GM18861 (cell line): Measurements from ENCODE around the gene LSG1.
"Not testable (repeated sequence)": the region's sequence is repeated elsewhere in the genome, so short reads cannot be mapped to it uniquely, and the experiment has no call there.

ENCODE experiments used
- ATAC-seq: cut with Tn5 transposase; IDR thresholded peaks from one replicate; pipeline ENCODE4 v1.9.1; 2021; ENCODE audit not compliant: unreplicated experiment

The LSG1 gene

GRCh38 chr3:194658477-194659242, 13.3 kb downstream of the LSG1 start:
- ATAC-seq = no peak

GRCh38 chr3:194657439-194657838, 14.6 kb downstream of the LSG1 start:
- ATAC-seq = no peak

- peak; percentile 81 for ATAC-seq
Measured at GRCh38 chr3:194654443-194654842, 17.5 kb downstream of the LSG1 start.

- no peak for ATAC-seq
Measured at GRCh38 chr3:194647747-194648146, 24.2 kb downstream of the LSG1 start.

GRCh38 chr3:194642769-194643168, 29.2 kb downstream of the LSG1 start:
- no peak for ATAC-seq

GRCh38 chr3:194640829-194641228, 31.2 kb downstream of the LSG1 start:
- no peak for ATAC-seq

- no peak for ATAC-seq
Measured at GRCh38 chr3:194638991-194639605, 32.9 kb downstream of the LSG1 start.

- no peak for ATAC-seq
Measured at GRCh38 chr3:194637541-194638400, 34.2 kb downstream of the LSG1 start.

GRCh38 chr3:194637066-194637465, 34.9 kb downstream of the LSG1 start:
- no peak for ATAC-seq

GRCh38 chr3:194633349-194634004, 38.5 kb downstream of the LSG1 start, which contains the start of gene TMEM44:
TSS of gene TMEM44 (minus strand) at chr3:194633419. CDS start at chr3:194633215, 204 bp downstream.
- peak; percentile 83 for ATAC-seq

GRCh38 chr3:194632809-194633348, 39.1 kb downstream of the LSG1 start:
- ATAC-seq = peak; percentile 41

GRCh38 chr3:194632226-194632808, 39.7 kb downstream of the LSG1 start:
- no peak for ATAC-seq

- ATAC-seq = no peak
Measured at GRCh38 chr3:194631696-194632095, 40.3 kb downstream of the LSG1 start.

- not testable (repeated sequence) for ATAC-seq
Measured at GRCh38 chr3:194630681-194631080, 41.3 kb downstream of the LSG1 start.

- no peak for ATAC-seq
Measured at GRCh38 chr3:194624956-194625355, 47.0 kb downstream of the LSG1 start.

- ATAC-seq = no peak
Measured at GRCh38 chr3:194623449-194624290, 48.3 kb downstream of the LSG1 start.

- ATAC-seq = no peak
Measured at GRCh38 chr3:194622621-194623340, 49.2 kb downstream of the LSG1 start.

- ATAC-seq = no peak
Measured at GRCh38 chr3:194621947-194622346, 50.0 kb downstream of the LSG1 start.

GRCh38 chr3:194620196-194620595, 51.8 kb downstream of the LSG1 start:
- no peak for ATAC-seq
